ENCODE measurements around the gene FBXL19.
"Not testable (repeated sequence)": the region's sequence is repeated elsewhere in the genome, so short reads cannot be mapped to it uniquely, and the experiment has no call there.

The FBXL19 gene

DNA sequence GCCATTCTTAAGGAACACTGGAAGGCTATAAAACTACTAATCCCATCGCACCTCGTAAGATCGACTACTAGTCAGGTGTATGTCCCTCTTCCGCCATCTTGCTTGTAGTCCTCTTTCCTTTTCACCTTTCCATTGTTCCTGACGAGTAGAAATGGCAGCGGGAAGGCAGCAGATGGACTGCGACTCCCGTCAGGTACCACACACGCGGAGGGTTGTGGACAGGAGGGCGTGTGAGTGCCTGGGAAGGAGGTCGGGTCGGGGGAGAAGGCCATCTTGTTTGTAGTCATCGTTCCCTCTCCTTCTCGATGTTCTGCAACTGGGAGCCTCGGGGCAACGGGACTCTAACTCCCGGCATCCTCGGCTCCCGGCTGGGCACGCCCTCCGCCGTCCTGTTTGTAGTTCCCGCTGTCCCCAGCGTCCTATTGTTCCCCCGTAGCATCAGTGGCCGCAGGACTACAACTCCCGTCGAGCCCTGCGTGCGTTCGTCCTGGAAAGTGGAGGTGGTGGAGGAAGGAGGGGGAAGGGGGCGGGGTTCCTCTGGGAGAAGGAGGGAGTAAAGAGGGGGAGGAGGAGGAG is 324 bp upstream of the FBXL19 start:
- peak; percentile 91 for DNase-seq

DNA sequence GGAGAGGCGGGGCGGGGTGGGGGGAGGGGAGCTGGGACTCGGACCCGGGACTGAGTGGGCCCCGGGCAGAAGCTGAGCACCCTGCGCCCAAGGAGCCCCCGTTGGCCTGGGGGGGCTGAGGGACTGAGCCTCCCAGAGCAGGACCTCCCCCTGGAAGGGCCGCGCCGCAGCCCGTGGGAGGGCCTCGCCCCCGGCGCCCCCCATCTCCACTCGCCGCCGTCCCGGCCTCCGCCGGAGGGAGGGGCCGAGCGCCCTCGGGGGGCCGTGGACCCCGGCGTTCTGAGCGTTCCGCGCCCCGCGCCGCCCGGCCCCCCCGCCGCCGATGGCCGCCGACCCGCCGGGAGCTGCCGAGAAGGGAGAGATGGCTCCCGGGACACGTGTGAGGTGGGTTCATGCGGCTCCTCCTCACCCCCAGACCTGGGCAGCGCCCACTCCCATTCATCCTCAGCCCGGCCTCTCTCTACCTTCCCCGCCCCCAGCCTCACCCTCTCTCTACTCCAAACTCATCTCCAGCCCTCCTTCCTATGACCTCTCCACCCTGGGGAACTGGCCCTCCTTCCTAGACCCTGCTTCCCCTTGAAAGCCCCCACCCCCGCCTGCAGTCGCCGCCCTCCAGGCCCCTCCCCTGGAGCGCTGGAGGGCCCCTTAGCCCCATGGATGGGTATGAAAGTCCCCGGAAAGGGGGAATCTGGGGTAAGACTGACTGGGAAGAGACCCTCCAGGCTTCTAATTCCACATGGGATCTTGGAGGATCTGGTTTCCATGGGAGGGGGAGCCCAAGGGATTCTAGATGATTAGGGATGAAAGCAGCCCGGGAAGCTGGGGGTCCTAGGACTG is 922 bp downstream of the FBXL19 start:
- DNase-seq = no peak

DNA sequence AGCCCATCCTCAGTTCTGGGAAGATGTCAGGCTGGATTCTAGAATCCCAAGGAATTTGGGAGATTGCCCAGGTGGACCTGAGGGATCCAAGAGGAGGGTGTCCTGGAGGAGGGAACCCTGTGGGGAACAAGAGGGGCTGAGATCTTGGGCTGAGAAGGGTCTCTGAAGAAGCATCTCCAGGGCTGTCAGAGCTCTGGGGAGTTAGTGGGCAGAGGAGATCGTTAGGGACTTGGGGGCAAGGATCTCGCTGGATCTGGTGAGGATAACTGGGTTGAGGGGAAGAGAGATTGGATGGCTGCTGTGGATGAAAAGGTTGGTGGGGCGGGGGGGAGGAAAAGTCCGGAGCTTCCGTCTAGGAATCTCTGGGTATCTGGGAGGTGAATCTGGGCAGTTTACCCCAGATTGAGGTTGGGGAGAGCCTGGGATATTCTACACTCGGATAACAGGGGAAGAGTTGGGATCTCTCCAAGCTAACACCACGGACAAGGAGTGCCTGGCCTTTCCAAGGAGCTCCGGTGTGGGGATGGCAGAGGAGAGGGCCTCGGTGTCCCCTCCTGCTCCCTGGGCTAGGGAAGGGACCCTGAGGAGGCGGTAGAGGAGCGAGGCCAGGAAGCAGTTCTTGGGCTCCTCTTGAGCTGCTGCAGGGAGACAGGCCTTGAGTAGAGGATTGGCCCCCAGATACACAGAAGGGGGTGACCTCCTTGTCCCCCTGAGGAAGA is 1.7 kb downstream of the FBXL19 start:
- DNase-seq = no peak

DNA sequence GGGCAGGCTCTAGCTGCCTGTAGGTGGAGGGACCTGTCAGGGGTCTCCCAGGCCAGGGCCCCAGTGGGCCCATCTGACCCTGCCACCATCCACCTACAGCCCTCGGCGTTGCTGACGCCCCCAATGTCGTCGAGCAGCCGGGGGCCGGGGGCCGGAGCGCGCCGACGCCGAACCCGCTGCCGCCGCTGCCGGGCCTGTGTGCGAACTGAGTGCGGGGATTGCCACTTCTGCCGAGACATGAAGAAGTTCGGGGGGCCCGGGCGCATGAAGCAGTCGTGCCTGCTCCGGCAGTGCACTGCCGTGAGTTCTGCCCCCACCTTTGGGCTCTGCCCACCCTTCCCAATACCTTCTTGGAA is 2.2 kb downstream of the FBXL19 start:
- DNase-seq = no peak

DNA sequence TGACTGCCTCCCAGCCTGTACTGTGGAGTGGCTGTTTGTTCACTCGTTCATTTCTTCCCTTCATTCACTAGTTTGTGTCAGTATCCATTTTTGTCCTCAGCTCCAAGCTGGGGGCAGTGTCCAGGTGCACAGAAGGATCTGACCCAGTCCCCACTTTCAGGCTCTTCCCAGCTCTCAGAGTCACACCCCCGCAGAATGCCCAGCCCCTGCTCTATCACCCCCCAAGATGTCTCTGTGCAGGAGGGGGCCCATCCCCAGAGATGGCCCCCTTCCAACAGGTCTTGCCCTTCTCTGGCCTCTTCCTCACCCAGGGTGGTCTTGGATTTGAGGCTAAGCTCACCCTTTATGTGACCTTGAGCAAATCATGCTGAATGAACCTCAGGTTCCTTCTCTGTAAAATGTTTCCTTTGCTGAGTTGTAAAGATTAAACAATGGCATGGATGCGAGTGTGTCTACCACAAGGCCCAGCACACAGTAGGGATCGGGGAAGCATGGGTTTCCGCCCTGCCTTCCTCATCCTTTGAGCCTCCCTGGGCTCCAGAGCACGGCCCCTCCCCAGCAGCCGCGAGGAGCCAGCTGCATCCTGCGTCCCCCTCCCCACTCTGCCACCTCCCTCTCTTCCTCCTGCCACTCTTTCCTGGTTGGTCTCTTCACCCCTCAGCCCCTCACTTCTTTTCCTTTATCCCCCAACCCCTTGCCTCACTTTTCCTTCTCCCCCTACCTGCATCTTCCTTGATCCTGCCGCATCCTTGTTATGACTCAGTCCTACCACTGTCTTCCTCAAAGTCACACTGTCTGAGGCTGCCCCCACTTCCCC is 2.8 kb downstream of the FBXL19 start:
- DNase-seq = no peak

DNA sequence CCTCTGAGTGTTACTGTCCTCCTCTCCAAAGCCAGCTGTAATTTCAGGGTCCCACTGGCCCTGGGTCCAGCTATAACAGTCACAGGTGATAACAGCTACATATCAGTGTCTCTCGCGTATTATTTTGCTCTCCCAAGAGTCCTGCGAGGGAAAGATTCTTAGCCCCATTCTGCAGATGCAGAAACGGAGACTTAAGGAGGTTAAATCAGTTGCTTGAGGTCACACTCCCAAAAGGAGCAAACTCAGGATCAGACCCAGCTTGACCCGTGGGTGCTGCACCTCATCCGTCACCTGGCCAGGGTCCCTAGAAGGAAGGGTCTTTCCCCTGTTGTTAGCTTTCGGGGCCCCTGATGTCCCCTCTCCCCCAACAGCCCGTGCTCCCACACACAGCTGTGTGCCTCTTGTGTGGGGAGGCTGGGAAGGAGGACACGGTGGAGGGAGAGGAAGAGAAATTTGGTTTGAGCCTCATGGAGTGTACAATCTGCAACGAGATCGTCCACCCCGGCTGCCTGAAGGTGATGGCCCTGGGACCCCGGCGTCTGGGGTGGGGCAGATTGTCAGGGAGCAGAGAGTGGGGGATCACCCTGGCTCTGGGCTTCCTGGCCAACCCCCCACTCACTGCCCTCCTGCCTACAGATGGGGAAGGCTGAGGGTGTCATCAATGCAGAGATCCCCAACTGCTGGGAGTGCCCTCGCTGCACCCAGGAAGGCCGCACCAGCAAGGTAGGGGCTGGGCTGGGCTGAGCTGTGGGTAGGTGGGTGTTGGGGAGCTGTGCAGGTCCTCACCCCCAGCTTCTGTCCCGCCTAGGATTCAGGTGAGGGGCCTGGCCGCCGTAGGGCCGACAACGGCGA is 3.8 kb downstream of the FBXL19 start:
- no peak for DNase-seq

DNA sequence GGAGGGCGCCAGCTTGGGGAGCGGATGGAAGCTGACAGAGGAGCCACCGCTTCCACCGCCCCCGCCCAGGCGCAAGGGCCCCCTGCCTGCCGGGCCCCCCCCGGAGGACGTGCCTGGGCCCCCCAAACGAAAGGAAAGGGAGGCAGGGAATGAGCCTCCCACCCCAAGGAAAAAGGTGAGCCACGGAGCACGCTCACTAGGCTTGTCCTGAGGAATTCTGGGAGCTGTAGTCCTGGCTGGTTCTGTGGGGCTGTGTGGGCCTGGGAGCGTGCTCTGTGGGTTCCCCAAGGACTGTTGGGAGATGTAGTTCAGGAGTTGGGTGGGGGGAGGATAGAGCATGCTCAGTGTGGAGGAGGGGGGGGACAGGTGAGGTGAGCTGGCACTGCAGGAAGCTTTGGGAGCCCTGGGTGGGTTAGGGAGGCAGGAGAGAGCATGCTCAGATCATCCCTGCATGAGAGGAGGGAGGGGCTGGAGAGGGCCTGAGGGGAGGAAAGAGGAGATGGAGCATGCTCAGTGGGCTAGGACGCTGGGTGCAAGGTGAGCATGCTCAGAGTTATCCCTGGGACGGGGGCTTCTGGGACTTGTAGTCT is 4.5 kb downstream of the FBXL19 start:
- DNase-seq = no peak

DNA sequence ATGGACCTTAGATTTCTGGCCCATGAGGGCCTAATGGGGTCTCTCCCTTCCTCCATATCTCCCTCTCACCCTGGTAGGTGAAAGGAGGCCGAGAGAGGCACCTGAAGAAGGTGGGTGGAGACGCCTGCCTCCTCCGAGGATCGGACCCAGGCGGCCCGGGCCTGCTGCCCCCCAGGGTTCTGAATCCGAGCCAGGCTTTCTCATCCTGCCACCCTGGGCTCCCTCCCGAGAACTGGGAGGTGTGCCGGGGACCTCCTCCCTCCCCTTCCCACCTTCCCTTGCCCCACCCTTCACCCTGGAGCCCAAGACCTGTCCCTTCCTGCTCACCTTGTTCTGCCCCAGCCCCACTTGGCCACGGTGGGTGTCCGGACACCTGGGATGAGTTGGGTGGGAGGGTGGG is 5.0 kb downstream of the FBXL19 start:
- no peak for DNase-seq

DNA sequence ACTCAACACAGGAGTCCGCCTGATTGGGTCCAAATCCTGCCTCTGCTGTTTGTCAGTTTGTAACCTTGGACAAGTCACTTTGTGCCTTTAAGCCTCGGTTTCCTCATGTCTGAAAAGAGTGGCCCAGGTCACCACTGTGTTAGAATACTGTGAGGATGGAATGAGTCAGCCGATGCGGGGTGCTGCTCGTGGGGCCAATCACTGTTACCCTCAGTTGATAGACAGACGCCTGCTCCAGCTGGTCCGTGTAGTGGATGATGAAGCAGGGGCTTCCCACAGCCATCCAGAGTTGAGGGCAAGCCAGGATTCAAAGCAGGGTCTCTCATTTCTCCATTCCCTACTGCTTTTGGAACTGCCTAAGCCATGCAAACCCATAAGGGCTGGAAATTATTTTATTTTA is 5.8 kb downstream of the FBXL19 start:
- no peak for DNase-seq

DNA sequence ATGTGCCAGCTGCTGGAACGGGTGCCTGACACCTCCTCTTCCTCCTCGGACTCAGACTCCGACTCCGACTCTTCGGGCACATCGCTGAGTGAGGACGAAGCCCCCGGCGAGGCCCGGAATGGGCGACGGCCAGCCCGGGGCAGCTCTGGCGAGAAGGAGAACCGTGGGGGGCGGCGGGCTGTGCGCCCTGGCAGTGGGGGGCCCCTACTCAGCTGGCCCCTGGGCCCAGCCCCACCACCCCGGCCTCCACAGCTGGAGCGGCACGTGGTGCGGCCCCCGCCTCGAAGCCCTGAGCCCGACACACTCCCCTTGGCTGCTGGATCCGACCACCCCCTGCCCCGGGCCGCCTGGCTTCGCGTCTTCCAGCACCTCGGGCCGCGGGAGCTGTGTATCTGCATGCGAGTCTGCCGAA is 6.8 kb downstream of the FBXL19 start:
- no peak for DNase-seq

DNA sequence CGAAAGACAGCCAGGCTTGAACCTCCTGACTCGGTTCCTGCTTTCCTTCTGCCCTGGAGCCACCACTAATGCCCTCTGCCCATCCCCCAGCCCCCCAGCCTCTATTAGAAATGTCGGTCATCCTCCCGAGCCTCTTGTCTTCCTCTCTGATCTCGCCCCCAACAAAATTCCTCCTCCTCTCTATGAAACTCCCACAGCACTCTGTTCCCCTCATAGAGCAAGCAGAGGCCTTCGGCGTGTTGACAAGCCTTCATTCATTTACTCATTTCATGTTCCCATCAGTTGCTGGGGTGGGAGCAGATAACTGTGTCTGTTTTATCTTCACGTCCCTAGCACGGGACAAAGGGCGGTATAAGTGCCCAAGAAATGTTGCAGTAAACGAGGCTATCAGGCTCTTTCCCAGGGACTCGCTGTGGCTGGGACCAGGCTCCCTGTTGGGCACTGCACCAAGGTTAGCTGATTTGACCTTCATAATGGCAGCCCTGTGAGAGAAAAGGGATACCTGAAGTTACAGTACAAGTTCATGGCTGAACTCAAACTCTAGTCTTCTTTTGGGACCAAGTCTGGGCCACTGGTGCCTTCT is 7.8 kb downstream of the FBXL19 start:
- DNase-seq = no peak

DNA sequence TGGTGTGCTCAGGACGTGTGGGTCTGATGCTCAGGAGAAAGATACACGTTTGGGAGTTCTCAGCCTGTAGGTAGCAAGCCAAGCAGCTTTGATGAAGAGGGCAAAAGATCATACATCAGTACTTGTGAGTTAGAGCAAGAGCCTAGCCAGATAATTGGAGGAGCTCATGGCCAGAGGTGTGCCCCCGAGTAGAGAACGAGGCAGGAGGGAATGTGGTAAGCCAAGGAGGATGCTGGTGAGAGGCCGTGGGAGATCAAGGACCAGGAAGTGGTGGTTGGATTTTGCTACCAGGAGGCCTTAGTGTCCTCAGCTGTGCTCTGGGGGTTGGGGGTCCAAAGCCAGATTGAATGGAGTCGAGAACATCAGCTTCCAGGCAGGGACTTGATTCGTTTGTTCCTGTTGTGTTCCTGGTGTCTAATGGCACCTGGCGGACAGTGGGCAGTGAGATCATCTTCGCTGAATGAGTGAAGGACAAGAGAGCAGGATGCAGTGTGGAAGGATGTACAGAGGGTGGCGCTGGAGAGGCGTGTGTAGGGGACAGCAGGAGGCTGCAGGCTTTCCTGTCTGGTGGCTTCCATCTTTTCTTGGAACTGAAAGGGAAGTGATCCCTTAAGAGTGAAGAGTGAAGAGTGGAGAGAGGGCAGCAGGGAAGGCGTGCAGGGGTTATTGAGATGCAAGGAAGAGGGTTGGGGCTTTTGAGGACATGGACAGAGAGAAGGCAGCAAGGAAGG is 11.6 kb downstream of the FBXL19 start:
- DNase-seq = peak; percentile 11

DNA sequence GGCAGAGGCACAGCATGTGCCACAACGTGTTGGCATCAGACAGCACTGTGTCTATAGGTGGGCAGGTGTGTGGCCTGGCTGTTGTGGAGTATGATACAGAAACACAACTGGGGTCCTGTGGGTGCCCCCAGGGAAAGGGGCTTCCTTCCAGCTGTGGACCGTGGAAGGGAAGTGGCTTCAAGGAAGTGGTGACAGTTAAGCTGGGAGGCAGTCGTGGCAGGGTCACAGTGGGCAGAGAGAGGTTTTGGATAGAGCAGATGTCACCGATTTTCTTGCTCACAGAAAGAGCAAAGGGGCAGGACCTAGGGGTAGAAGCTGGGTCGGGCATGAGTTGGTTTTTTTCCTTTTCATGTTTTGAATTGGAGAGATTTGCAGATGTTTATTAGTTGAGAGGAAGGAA is 14.3 kb downstream of the FBXL19 start:
- DNase-seq = no peak

DNA sequence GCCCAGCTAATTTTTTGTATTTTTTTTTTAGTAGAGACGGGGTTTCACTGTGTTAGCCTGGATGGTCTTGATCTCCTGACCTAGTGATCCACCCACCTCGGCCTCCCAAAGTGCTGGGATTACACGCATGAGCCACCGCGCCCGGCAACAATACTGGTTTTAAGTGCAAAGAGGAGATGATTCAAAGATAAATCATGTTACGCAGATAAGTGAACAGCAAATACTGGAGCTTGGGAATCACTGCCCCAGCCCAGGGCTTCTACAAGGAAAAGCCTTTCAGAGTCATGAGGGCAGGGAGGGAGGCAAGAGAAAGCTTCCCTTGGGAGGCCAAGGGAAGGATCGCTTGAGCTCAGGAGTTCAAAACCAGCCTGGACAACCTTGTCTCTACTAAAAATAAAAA is 16.2 kb downstream of the FBXL19 start:
- DNase-seq = not testable (repeated sequence)

DNA sequence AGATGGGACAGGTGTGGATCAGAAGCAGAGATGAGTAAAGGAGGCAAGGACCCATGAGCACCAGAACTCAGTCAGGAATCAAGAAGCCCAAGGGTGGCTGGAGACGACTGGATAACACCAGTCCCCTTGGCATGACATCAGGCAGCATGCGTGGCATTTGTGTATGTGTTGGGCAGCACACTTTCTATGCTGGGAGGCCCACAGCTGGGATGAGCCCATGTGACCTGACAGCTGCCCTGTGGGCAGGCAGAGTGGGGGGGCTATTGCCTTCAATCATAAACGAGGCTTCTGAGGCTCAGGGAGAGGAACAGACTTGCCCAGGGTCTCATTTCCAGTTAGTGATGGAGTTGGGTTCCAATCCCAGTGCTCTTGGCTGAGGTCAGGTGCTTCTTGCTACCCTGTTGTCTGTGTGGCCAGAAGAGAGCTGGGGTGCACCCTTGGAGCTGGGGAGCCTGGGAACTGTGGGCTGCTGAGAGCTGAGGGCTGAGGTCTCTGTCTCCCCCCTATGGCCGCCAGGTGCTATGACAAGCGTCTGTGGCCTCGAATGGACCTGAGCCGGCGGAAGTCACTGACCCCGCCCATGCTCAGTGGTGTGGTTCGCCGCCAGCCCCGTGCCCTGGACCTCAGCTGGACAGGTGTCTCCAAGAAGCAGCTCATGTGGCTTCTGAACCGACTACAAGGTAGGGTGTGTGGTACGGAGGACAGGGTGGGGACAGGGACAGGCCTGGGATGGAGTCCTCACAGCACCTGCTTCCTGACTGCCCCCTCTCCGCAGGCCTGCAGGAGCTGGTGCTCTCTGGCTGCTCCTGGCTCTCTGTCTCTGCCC is 18.4 kb downstream of the FBXL19 start:
- DNase-seq = no peak

DNA sequence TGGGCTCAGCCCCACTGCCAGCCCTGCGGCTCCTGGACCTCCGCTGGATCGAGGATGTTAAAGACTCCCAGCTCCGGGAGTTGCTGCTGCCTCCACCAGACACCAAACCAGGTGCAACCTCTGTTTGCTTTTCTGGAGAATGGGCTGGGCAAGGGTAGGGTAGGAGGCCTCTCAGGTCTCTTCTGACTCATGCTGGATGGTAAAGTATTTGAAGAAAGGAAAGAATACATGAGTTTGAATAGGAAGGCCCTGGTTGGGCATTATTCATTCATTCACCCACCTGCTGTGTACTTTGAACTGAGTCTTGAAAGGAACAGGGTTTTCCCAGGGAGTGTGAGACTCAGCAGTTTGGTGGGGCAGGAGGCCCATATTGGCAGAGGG is 19.0 kb downstream of the FBXL19 start:
- no peak for DNase-seq

DNA sequence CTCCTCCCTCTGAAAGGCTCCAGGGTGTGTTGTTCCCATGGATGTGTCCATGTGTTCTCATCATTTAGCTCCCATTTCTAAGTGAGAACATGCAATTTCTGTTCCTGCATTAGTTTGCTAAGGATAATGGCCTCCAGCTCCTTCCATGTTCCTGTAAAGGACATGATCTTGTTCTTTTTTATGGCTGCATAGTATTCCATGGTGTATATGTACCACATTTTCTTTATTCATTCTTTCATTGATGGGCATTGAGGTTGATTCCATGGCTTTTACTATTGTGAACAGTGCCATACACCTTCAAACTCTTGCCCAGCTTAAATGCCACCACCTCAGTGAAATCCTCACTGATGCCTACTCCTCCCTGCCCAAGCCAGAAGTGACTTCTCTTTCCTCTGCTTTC is 21.0 kb downstream of the FBXL19 start:
- no peak for DNase-seq

DNA sequence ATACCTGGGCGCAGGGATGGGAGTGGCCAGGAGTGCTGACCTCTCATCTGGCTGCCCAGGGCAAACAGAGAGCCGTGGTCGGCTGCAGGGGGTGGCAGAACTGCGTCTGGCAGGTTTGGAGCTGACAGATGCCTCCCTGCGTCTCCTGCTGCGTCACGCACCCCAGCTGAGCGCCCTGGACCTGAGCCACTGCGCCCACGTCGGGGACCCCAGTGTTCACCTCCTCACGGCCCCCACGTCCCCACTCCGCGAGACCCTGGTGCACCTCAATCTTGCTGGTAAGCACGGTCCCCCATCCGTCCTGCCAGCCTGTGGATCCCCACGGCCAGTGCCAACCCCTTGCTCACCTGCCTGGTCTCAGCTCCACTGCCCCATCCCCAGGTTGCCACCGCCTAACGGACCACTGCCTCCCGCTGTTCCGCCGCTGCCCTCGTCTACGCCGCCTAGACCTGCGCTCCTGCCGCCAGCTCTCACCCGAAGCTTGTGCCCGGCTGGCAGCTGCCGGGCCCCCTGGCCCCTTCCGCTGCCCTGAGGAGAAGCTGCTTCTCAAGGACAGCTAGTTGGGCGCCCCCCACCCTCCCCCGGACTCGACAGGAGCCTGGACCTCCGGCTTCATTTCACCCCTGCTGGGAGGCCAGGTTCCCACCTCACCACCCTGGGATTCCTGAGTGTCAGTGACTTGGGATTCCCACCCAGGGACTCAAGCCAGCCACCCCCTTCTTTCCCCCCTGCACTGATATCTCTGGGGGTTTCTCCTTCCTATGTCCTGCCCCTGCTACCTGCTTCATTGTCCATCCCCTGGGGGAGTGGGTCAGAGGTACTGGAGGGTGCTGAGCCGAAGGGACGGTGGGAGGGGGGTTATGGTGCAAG is 23.5 kb downstream of the FBXL19 start:
- no peak for DNase-seq

DNA sequence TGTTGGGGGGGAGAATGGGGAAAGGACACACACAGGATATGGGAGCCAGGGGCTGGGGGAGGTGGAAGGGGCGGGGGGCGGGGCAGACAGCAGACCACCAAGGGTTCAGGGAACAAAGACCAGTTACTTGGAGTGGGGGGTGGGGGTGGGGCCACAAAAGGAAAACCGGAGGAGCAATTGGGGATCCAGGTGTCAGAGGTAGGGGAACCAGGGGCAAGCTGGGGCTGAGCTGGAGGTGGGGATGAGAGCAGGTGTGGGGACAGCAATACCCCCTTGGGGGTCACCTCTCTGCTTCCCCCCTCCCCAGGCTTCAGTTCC is 24.1 kb downstream of the FBXL19 start:
- DNase-seq = no peak

Measured in SIG-M5 (cell line).